ENCODE results near the gene CYP2F1. TPM values are rescaled to one million over a fixed set of nuclear protein-coding genes. Genes with fewer than 3 reads are reported as not detected.
"Not testable (repeated sequence)": the region's sequence is repeated elsewhere in the genome, so short reads cannot be mapped to it uniquely, and the experiment has no call there.

The CYP2F1 gene
- polyA plus RNA-seq, 6 donors from 2014 or later, result 0.13 TPM; not detected in 5

DNA sequence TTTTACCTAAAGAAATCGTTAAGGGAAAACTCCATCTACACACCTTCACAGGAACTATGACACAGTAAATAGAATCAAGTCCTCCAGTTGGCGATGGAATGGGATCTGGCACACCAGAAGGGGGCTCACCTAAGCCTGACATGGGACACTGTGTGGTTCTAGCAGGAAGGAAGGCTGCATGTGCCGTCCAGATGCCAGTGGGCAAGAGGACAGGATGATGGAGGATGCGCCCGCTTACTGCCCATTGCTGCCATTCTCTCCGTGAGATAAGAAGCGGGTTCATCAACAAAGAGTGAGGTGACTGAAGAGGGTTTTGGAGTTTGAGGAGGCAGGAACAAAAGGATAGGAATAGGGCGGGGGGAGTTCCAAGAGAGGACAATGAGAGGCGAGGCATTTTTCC lies 2.9 kb upstream of the CYP2F1 start:
- H3K4me3 Mint-ChIP-seq, result no peak overlapping the region
- peaks cover 20 to 27% (median 24%) of the 10 kb centered on the region in 3 donors for H3K27me3 Mint-ChIP-seq
- H3K36me3 Mint-ChIP-seq, result no peaks in the 10 kb centered on the region
- DNase-seq (no peak), ATAC-seq (ENCODE audit: low read depth in 2 of 2) (no peak)
- H3K9me3 Mint-ChIP-seq, result peaks cover 0 to 2% (median 0%) of the 10 kb centered on the region in 7 donors
- H3K4me1 Mint-ChIP-seq, result no peaks in the 10 kb centered on the region
- H3K27ac Mint-ChIP-seq, result peak overlapping the region in 1 of 6 donors; percentile 5

DNA sequence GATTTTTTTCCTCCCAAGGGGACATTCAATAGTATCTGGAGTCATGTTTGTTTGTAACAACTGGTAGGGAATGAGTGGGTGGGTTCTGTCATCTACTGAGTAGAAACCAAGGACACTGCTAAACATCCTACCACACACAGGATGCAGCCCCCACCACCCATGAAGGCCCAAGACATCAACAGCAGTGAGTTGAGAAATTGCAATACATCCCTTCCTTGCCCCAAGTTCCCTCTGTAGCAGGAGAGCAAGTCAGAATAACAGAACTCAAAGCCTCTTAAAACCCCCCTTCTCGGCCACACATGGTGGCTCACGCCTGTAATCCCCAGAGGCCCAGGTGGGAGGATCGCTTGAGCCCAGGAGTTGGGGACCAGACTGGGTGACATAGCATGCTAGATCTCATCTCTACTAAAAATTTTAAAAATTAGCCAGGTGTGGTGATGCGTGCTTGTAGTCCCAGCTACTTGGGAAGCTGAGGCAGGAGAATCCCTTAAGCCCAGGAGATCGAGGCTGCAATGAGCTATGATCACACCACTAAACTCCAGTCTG lies 2.4 kb upstream of the CYP2F1 start:
- Mint-ChIP-seq H3K36me3 (no peaks in the 10 kb centered on the region), H3K4me1 (peaks cover 0 to 1% (median 0%) of the 10 kb centered on the region in 3 donors), H3K27me3 (peaks cover 25 to 32% (median 27%) of the 10 kb centered on the region in 3 donors), H3K27ac (no peak overlapping the region), H3K9me3 (no peaks in the 10 kb centered on the region), H3K4me3 (peak overlapping the region in 1 of 8 donors; percentile 37)
- DNase-seq (no peak), ATAC-seq (ENCODE audit: low read depth in 2 of 2) (no peak)

DNA sequence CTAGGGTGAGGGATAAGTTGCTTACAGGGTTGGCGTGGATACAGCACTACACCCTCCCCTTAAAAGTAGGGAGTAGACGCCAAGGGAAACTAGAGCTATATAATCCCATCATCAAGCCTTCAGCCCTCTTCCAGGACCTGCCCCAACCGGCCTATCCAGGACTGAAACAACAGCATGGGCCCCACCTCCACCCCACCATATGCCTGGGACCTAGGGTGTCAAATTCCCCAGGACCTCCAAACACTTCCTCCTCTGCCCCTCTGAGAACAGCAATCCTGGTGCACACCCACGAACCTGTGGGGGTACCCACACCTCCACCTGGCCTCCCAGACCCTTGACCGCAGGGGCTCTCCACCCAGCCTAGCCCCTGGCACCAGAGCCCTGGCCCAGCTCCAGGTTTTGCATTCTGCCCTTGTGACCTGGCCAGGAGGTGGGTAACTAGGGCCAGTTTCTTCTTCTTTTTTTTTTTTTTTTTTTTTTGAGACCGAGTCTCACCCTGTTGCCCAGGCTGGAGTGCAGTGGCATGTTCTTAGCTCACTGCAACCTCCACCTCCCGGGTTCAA lies 1.4 kb upstream of the CYP2F1 start:
- DNase-seq (no peak), ATAC-seq (ENCODE audit: low read depth in 2 of 2) (no peak)
- Mint-ChIP-seq H3K9me3 (peaks cover 0 to 4% (median 0%) of the 10 kb centered on the region in 7 donors), H3K36me3 (peaks cover 0 to 8% of the 10 kb centered on the region in 2 donors), H3K4me1 (peaks cover 0 to 3% (median 2%) of the 10 kb centered on the region in 3 donors), H3K27ac (no peak overlapping the region), H3K4me3 (no peak overlapping the region), H3K27me3 (peaks cover 28 to 42% (median 35%) of the 10 kb centered on the region in 3 donors)

DNA sequence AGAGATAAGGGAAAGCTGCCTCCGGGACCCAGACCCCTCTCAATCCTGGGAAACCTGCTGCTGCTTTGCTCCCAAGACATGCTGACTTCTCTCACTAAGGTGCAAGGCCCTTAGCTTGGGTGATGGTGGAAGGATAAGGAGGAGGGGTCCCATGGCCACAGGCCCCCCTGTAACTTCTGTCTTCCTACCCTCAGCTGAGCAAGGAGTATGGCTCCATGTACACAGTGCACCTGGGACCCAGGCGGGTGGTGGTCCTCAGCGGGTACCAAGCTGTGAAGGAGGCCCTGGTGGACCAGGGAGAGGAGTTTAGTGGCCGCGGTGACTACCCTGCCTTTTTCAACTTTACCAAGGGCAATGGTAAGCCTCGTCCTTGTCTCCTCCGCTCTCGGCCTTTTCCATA lies 2.0 kb downstream of the CYP2F1 start:
- Mint-ChIP-seq H3K9me3 (peaks cover 0 to 4% (median 0%) of the 10 kb centered on the region in 7 donors), H3K4me1 (peaks cover 7 to 13% (median 10%) of the 10 kb centered on the region in 3 donors), H3K36me3 (peaks cover 0 to 8% of the 10 kb centered on the region in 2 donors), H3K4me3 (no peak overlapping the region), H3K27ac (no peak overlapping the region), H3K27me3 (peaks cover 30 to 53% (median 44%) of the 10 kb centered on the region in 3 donors)
- DNase-seq (no peak), ATAC-seq (ENCODE audit: low read depth in 2 of 2) (no peak)

DNA sequence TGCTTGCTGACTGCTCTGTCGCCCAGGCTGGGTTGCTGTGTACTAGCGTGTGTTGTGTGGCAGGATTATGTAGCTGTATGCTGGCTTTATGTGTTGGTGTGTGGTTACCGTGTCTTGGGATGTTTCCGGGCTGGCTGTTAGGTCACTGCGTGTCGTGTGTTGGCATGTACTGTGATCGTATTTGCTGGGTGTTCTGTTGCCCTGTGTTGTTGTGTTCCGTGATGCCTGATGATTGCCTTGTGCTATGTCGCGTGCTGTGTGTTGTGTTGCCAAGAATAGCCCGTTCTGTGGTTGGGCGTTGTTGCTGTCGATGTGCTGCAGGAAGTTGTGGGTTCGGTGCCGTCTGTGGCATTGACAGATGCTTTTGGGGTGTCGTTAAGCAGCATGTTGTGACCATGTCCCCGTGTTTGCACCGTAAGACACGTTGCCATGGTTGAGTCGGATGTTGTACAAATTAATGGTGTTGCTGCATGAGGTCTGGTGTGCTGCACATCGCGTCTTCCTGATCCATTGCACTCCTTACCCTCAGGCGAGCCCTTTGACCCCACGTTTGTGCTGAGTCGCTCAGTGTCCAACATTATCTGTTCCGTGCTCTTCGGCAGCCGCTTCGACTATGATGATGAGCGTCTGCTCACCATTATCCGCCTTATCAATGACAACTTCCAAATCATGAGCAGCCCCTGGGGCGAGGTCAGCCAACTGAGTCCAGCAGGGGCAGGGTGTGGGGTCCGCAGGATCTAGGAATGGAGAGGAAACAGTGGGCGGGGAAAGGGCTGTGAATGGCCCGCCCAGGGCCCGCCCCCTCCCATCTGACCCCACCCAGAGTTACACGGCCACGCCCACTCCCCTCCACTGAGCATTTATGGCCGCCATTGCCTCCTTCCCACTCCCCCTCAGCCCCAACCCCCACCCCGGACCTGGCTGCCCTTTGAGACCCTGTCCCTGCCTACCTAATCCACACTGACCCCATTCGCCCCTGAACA lies 7.0 kb downstream of the CYP2F1 start:
- DNase-seq, result peak; percentile 37
- H3K4me1 Mint-ChIP-seq, result peaks cover 10 to 19% (median 15%) of the 10 kb centered on the region in 3 donors
- ATAC-seq (ENCODE audit: low read depth in 2 of 2), result peak; percentile 80 to 82
- H3K27me3 Mint-ChIP-seq, result peaks cover 12 to 39% (median 29%) of the 10 kb centered on the region in 3 donors
- H3K4me3 Mint-ChIP-seq, result peak overlapping the region in 5 of 8 donors; percentile 20 to 59 (median 29)
- not testable (repeated sequence) for H3K36me3 Mint-ChIP-seq, H3K9me3 Mint-ChIP-seq
- H3K27ac Mint-ChIP-seq, result peak overlapping the region in 5 of 6 donors; percentile 36 to 92 (median 71)

DNA sequence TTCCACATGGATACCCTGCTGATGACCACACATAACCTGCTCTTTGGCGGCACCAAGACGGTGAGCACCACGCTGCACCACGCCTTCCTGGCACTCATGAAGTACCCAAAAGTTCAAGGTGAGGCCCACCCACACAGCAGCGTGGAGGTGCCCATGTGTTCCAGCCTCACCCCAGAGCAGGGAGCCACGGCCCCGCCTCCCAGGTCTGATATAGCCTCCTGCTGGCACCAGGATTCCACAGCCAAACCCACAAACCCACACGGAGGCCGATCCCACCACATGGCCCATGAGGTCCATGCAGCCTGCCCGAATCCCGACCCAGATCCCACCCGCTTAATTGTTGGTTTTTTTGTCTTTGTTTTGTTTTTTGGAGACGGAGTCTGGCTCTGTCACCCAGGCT lies 8.6 kb downstream of the CYP2F1 start:
- H3K4me1 Mint-ChIP-seq, result peaks cover 16 to 20% (median 17%) of the 10 kb centered on the region in 3 donors

DNA sequence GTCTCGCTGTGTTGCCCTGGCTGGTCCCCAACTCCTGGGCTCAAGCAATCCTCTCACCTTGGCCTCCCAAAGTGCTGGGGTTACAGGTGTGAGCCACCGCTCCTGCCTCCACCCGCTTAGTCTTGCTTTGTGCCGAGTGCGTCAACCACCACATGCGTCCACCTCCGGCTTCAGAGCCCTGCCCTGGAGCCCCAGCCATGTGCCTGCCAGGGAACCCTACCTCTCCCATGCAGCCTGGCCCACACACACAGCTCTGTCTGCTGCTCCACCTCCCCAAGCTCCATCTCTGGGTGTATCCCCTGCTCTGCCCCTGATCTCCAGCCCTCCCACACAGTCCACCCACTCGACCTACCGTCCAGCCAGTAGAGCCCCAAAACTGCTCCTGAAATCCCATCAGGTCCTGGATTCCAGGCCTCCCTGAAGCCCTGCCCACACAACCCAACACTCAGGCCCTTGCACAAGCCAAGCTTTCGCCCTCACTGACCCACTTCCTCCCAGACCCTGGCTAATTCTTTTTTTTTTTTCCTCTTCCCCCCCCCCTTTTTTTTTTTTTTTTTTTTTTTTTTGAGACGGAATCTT lies 9.6 kb downstream of the CYP2F1 start:
- ATAC-seq (ENCODE audit: low read depth in 2 of 2) (no peak), DNase-seq (no peak)
- peaks cover 20 to 26% (median 21%) of the 10 kb centered on the region in 3 donors for H3K4me1 Mint-ChIP-seq
- H3K4me3 Mint-ChIP-seq, result peak overlapping the region in 2 of 8 donors; percentile 39 to 42
- H3K36me3 Mint-ChIP-seq, result no peaks in the 10 kb centered on the region
- H3K27ac Mint-ChIP-seq, result peak overlapping the region in 1 of 6 donors; percentile 56
- H3K9me3 Mint-ChIP-seq, result peaks cover 0 to 3% (median 0%) of the 10 kb centered on the region in 7 donors
- peaks cover 4 to 32% (median 26%) of the 10 kb centered on the region in 3 donors for H3K27me3 Mint-ChIP-seq

More for the DNA sequence above, 8.6 kb downstream of the CYP2F1 start:
- not testable (repeated sequence) for H3K36me3 Mint-ChIP-seq; H3K9me3 Mint-ChIP-seq; DNase-seq; H3K27ac Mint-ChIP-seq; ATAC-seq (ENCODE audit: low read depth in 2 of 2)
- Mint-ChIP-seq H3K27me3 (peaks cover 8 to 28% (median 19%) of the 10 kb centered on the region in 3 donors), H3K4me3 (peak overlapping the region in 1 of 8 donors; percentile 44)

DNA sequence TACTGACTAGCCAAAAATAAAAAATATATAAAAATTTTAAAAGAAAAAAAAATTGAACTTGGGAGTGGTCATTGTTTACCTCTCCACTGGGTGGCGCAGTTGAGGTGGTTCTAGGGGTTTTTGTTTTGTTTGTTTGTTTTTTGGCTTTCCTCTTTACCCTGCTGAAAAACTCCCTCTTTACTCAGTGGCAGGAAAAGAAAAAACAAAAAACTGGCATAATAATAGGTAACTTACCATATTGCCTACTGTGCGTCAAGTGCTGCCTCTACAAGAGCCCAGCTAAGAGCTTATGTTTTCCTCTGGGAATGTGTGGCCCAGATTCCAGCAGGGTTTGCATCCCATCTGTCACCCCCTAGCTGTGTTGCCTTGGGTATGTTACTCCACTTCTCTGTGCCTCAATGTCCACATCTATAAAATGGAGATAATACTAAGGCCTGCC lies 12.6 kb downstream of the CYP2F1 start:
- H3K4me3 Mint-ChIP-seq, result not testable (repeated sequence)

DNA sequence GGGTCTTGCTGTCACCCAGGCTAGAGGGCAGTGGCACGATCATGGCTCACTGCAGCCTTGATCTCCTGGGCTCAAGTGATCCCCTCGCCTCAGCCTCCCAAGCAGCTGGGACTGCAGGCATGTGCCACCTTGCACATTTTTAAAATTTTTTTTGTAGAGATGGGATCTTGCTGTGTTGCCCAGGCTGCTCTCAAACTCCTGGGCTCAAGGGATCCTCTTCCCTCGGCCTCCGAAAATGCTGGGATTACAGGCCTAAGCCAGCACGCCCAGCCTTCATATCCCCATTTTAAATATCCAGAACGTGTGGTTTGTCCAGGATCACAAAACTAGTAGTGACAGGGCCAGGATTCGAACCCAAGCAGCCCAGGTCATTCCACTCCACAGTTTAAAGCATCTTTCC lies 13.1 kb downstream of the CYP2F1 start:
- Mint-ChIP-seq H3K27me3 (peaks cover 16 to 47% (median 46%) of the 10 kb centered on the region in 3 donors), H3K4me1 (peaks cover 9 to 12% (median 11%) of the 10 kb centered on the region in 3 donors), H3K4me3 (peak overlapping the region in 1 of 8 donors; percentile 64), H3K27ac (peak overlapping the region in 1 of 6 donors; percentile 63)
- H3K9me3 Mint-ChIP-seq; DNase-seq; H3K36me3 Mint-ChIP-seq; ATAC-seq (ENCODE audit: low read depth in 2 of 2): not testable (repeated sequence)

More for the DNA sequence above, 12.6 kb downstream of the CYP2F1 start:
- DNase-seq, result peak; percentile 19
- peaks cover 11 to 12% (median 12%) of the 10 kb centered on the region in 3 donors for H3K4me1 Mint-ChIP-seq
- peaks cover 13 to 42% (median 40%) of the 10 kb centered on the region in 3 donors for H3K27me3 Mint-ChIP-seq
- not testable (repeated sequence) for ATAC-seq (ENCODE audit: low read depth in 2 of 2); H3K36me3 Mint-ChIP-seq; H3K27ac Mint-ChIP-seq; H3K9me3 Mint-ChIP-seq

DNA sequence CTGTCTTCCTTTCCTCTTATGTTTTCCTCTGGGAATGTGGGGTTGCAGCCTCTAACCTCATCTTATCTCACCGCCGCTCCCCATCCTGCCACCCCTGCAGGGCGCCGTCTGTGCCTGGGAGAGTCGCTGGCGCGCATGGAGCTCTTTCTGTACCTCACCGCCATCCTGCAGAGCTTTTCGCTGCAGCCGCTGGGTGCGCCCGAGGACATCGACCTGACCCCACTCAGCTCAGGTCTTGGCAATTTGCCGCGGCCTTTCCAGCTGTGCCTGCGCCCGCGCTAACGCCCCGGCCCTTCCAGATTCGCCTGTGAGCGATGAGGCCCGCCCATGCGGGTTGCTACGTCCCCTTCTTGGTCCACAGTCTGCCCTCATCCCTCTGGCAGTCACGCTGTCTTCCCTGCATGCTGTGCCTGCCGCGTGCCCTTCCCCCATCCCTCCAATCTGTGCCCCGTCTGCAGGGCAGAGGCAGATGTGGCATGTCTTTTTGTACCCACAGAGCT lies 13.6 kb downstream of the CYP2F1 start:
- H3K36me3 Mint-ChIP-seq, result not testable (repeated sequence)
- peak overlapping the region in 4 of 6 donors; percentile 18 to 63 (median 31) for H3K27ac Mint-ChIP-seq
- peak; percentile 97 for ATAC-seq (ENCODE audit: low read depth in 2 of 2)

DNA sequence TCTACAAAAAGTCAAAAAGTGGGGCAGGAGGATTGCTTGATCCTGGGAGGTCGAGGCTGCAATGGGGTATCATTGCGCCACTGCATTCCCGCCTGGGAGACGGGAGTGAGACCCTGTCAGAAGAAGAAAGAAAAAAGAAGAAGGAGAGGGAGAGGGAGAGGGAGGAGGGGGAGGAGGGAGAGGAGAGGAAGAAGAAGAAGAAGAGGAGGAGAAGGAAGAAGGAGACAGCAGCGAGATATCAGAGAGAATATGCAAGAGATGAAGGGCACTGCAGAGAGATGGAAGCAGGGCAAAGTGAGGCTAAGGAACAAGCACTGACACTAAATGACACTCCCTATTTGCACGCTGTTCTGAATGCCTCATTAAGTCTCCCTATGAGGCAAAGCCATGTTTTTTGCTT lies 14.5 kb downstream of the CYP2F1 start:
- H3K9me3 Mint-ChIP-seq, result no peaks in the 10 kb centered on the region
- ATAC-seq (ENCODE audit: low read depth in 2 of 2), result no peak
- DNase-seq, result no peak
- peak overlapping the region in 4 of 8 donors; percentile 15 to 63 (median 52) for H3K4me3 Mint-ChIP-seq
- peak overlapping the region in 1 of 6 donors; percentile 63 for H3K27ac Mint-ChIP-seq
- peaks cover 19 to 61% (median 59%) of the 10 kb centered on the region in 3 donors for H3K27me3 Mint-ChIP-seq
- peaks cover 0 to 8% of the 10 kb centered on the region in 2 donors for H3K36me3 Mint-ChIP-seq
- H3K4me1 Mint-ChIP-seq, result peaks cover 8 to 16% (median 11%) of the 10 kb centered on the region in 3 donors

More for the DNA sequence above, 13.6 kb downstream of the CYP2F1 start:
- H3K4me3 Mint-ChIP-seq, result peak overlapping the region in 7 of 8 donors; percentile 50 to 71 (median 63)
- not testable (repeated sequence) for H3K9me3 Mint-ChIP-seq
- peaks cover 8 to 16% (median 11%) of the 10 kb centered on the region in 3 donors for H3K4me1 Mint-ChIP-seq
- DNase-seq, result peak; percentile 46
- H3K27me3 Mint-ChIP-seq, result peaks cover 19 to 52% (median 51%) of the 10 kb centered on the region in 3 donors

DNA sequence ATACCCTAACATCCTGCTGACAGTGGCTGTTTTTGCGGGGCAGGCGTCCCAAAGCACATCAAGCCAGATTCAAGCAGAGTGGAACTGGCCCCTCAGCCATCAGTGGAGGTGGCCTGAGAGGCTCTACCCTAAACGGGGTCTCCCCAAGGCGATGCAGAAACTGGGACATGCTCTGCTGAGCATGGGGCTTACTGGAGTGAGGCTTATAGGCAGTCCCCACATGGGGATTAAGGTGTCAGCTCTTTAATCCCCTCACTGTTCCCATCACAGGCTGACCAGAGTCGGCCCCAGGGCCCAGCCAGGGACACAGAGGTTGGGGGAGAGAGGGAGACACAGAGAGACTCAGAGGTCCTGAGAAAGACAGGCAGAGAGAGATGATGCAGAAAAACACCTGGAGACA lies 17.0 kb downstream of the CYP2F1 start:
- Mint-ChIP-seq H3K36me3 (peaks cover 0 to 8% of the 10 kb centered on the region in 2 donors), H3K9me3 (no peaks in the 10 kb centered on the region), H3K4me3 (no peak overlapping the region), H3K4me1 (peaks cover 14 to 17% (median 17%) of the 10 kb centered on the region in 3 donors), H3K27ac (peak overlapping the region in 1 of 6 donors; percentile 78), H3K27me3 (peaks cover 23 to 72% (median 66%) of the 10 kb centered on the region in 3 donors)
- no peak for DNase-seq
- ATAC-seq (ENCODE audit: low read depth in 2 of 2), result no peak
